GM12872 (cell line): Measurements from ENCODE around the gene CDKL4.

Experiments
- CTCF ChIP-seq: IDR thresholded peaks from 3 replicates; pipeline ENCODE4 v1.5.1; 2011; ENCODE audit warnings: low read depth, mild to moderate bottlenecking, low read length, moderate library complexity; ENCODE audit not compliant: insufficient read depth

CDKL4 gene

GRCh38 chr2:39243469-39244123 is at the start of gene CDKL4:
Gene CDKL4, minus strand, starts transcription at chr2:39243970.
- no peak for TF ChIP-seq CTCF

GRCh38 chr2:39290433-39290832 is 46.7 kb upstream of the CDKL4 start:
- TF ChIP-seq CTCF = no peak

GRCh38 chr2:39289609-39290008 is 45.8 kb upstream of the CDKL4 start:
- TF ChIP-seq CTCF = no peak

- no peak for TF ChIP-seq CTCF
Observed at GRCh38 chr2:39283561-39283960, 39.8 kb upstream of the CDKL4 start.

GRCh38 chr2:39281391-39281790 is 37.6 kb upstream of the CDKL4 start:
- no peak for TF ChIP-seq CTCF

- TF ChIP-seq CTCF = no peak
Observed at GRCh38 chr2:39275016-39275415, 31.2 kb upstream of the CDKL4 start.

GRCh38 chr2:39269941-39270340 is 26.2 kb upstream of the CDKL4 start:
- TF ChIP-seq CTCF = no peak
